BE2C (cell line): ENCODE data around the gene RBM8A.

ENCODE experiments used
- DNase-seq: peaks from one replicate; pipeline ENCODE4 v3.0.0-alpha.2; 2020
- H3K27me3 ChIP-seq: fragments of 250-450 bp; sonication (Bioruptor Pico); 2 replicates; pipeline ENCODE4 v1.5.1; 2020; ENCODE audit warnings: mild to moderate bottlenecking
- H3K36me3 ChIP-seq: fragments of 250-450 bp; sonication (Bioruptor Pico); 2 replicates; pipeline ENCODE4 v1.5.1; 2020; ENCODE audit warnings: mild to moderate bottlenecking
- H3K4me1 ChIP-seq: fragments of 250-450 bp; sonication (Bioruptor Pico); 2 replicates; pipeline ENCODE4 v1.5.1; 2020
- H3K4me3 ChIP-seq: 2 replicates; pipeline ENCODE4 v1.5.1; 2011; ENCODE audit warnings: low read depth, low read length
- H3K9me3 ChIP-seq: fragments of 250-450 bp; sonication (Bioruptor Pico); 2 replicates; pipeline ENCODE4 v1.5.1; 2020
- TF ChIP-seq, protein P1 (sequence below): IDR thresholded peaks from 2 replicates; pipeline ENCODE4 v1.5.1; 2012; ENCODE audit warnings: mild to moderate bottlenecking, low read depth, low read length

RBM8A gene

DNA sequence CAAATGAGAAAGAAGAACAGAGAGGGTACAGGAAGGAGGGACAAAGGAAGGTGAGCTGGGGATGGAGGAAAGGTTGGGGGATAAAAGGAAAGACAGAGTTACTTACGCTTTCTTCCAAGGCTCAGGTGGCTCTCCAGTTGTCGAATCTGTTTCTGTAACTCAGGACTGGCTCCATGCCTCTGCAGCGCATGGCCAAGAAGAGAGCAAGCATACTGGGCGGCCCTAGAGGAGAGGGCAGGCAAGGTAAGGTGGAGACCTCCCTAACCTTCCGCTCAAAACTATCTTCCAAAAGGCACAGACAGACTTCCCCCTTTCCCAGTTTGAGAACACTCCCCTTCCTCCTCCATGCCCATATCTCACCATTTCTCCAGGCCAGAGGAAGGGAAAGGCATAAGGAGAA is 9.7 kb downstream of the RBM8A start:
- no peak for DNase-seq
- peak overlapping the region; percentile 80 for H3K4me3 ChIP-seq

DNA sequence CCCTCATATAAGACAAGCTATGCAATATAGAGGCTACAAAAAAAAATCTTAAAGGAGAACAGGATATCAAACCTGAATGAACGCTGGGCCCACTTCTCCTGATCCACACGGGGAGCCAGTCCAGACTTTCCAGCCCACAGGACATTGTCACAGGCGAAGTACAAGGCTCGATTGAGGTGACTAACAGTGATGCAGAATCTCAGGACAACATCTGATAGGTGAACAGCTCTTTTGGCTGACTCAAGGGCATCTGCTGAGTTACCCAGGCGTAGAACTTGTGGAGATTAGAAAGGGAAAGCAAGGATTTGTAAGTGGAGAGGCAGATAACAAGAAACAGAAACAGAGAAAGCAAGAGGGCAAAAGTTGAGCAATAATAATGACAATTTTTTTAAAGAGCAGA is 10.5 kb downstream of the RBM8A start:
- no peaks in the 10 kb centered on the region; the same call in 1 of the 2 replicates for H3K36me3 ChIP-seq
- DNase-seq = no peak
- no peak overlapping the region for H3K4me3 ChIP-seq
- peaks cover 4% of the 10 kb centered on the region; the same call in 1 of the 2 replicates for H3K4me1 ChIP-seq
- H3K27me3 ChIP-seq = no peaks in the 10 kb centered on the region
- H3K9me3 ChIP-seq = no peaks in the 10 kb centered on the region
- TF ChIP-seq, protein P1, sequence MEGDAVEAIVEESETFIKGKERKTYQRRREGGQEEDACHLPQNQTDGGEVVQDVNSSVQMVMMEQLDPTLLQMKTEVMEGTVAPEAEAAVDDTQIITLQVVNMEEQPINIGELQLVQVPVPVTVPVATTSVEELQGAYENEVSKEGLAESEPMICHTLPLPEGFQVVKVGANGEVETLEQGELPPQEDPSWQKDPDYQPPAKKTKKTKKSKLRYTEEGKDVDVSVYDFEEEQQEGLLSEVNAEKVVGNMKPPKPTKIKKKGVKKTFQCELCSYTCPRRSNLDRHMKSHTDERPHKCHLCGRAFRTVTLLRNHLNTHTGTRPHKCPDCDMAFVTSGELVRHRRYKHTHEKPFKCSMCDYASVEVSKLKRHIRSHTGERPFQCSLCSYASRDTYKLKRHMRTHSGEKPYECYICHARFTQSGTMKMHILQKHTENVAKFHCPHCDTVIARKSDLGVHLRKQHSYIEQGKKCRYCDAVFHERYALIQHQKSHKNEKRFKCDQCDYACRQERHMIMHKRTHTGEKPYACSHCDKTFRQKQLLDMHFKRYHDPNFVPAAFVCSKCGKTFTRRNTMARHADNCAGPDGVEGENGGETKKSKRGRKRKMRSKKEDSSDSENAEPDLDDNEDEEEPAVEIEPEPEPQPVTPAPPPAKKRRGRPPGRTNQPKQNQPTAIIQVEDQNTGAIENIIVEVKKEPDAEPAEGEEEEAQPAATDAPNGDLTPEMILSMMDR = no peak

More for the DNA sequence above, 9.7 kb downstream of the RBM8A start:
- Histone ChIP-seq H3K9me3 (no peaks in the 10 kb centered on the region), H3K36me3 (no peaks in the 10 kb centered on the region; the same call in 1 of the 2 replicates), H3K4me1 (peaks cover 4% of the 10 kb centered on the region; the same call in 1 of the 2 replicates), H3K27me3 (no peaks in the 10 kb centered on the region)
- TF ChIP-seq, protein P1 = no peak

DNA sequence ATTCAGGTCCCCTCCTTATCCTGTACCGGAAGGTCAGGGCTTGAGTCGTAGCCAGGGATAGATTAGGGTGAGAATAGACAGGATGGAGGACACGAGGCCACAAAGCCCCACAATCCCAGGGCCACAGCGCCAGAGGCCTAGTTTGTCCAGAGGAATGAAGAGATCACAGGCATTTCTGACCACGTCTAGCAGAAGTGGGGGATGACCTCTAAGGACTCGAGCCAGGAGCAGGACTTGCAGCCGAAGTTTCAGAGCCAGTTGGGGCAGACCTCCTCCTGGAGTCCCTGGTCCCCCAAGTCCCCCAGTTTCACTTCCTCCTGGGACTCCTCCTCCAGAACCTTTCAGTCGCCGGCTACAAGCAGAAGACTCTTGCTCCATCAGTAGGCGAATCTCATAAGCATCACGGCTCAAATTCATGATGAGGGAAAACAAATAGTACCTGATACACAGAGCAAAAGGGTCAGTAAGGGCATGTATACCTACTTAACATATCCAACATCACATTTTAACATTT is 15.1 kb downstream of the RBM8A start:
- Histone ChIP-seq H3K4me1 (no peaks in the 10 kb centered on the region), H3K9me3 (no peaks in the 10 kb centered on the region), H3K27me3 (no peaks in the 10 kb centered on the region), H3K36me3 (no peaks in the 10 kb centered on the region; the same call in 1 of the 2 replicates), H3K4me3 (no peak overlapping the region)
- DNase-seq = no peak
- TF ChIP-seq, protein P1 = no peak

DNA sequence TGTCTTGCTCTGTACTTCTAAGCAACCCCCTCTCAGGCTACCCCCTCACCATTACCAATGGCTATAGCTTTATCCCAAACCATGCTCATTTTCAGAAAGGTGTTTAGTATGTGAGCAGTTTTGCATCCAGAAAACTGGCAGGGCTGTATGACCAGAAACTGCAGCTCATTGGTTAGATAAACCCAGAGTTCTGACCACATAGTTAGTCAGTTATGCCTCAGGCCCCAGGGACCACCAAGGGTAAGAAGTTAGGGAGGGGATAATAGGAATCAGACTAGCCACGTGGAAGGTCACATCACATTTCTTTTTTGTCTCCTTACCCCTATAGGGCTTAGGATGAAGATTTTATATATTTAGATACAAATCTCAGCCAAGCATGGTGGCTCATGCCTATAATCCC is 18.6 kb downstream of the RBM8A start:
- H3K27me3 ChIP-seq = no peaks in the 10 kb centered on the region
- no peak overlapping the region for H3K4me3 ChIP-seq
- no peaks in the 10 kb centered on the region; the same call in 1 of the 2 replicates for H3K36me3 ChIP-seq
- DNase-seq = no peak
- TF ChIP-seq, protein P1 = no peak
- no peaks in the 10 kb centered on the region for H3K4me1 ChIP-seq
- H3K9me3 ChIP-seq = no peaks in the 10 kb centered on the region

DNA sequence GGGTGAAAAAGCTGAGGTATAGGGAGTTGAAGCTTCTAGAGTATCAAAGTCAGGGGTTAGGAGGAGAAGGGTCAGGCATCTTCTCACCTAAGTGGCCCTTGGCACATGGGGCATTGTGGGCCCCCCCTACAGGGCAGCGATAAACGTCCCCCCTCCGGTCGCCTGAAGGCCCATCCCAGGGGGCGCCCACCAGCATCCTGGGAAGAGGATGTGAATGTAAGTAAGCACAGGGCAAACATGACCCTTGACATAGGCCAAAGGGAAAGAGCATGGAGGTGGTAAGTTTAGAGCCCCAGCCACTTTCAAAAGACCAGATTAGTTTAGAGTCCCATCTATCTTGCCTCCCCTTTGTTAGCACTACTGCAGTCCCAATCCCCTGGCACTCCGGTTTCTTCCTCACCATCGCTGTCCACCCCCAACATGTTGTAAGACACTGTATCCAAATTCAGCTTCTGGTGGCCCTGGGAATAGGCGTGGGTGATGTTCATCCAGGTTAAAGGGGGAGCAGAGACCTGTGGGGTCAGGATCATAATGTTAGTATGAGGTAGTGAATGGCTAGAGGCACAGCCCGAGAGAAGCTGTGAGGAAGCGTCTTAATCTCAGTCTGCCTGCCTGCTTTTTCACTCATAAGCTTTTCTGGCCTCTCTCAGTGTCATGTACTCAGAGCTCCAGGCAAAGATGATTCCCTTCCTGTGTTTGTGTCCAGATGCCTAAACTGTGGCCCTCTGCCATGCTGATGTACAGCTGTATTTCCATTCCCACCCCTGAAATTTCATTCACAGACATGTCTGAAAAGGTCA is 20.1 kb downstream of the RBM8A start:
- H3K27me3 ChIP-seq = no peaks in the 10 kb centered on the region
- no peak overlapping the region for H3K4me3 ChIP-seq
- no peak for DNase-seq
- TF ChIP-seq, protein P1 = no peak
- no peaks in the 10 kb centered on the region for H3K9me3 ChIP-seq
- no peaks in the 10 kb centered on the region for H3K36me3 ChIP-seq
- no peaks in the 10 kb centered on the region for H3K4me1 ChIP-seq
